ENCODE data around the gene CEP135.

DNA sequence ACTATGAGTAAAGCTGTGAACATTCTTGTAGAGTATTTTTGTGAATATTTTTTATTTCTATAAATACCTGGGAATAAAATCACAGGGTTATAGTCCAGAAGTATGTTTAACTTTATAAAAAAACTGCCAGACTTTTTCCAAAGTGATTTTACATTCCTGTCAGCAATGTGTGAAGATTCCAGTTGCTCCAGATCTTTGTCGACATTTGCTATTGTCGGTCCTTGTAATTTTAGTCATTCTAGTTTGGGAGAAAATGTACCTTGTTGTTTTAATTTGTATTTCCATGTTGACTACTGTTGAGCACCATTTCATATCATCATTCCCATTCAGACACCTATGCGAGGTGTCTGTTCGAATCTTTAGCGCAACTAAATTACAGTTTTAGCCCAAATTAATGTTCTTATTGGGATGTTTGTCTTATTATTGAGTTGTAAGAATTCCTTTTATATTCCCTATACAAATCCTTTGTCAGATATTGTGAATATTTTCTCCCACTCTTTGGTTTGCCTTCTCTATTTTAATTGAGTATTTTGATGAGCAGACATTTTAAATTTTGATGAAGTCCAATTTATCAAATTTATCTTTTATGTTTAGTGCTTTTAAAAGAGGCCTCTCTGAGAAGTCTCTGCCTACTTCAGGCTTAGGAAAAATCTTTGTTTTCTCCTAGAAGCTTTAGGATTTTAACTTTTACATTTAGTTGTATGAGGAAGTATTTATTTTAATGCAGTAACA, 2.6 kb downstream of the CEP135 start:
- no peak for TF ChIP-seq CTCF (IDR thresholded peaks at IDR 0.05 in 2 of 3, conservative IDR thresholded peaks at IDR 0.05 in 1 of 3; ENCODE audit: borderline replicate concordance in 1 of 3, insufficient read depth in 1 of 3, low read depth in 2 of 3, low read length in 2 of 3)
- no peak for TF ChIP-seq JUND (IDR thresholded peaks at IDR 0.05)
- TF ChIP-seq POLR2A (IDR thresholded peaks at IDR 0.05; ENCODE audit: borderline replicate concordance, extremely low read depth, insufficient read depth, insufficient read length), result no peak
- TF ChIP-seq, protein P1, sequence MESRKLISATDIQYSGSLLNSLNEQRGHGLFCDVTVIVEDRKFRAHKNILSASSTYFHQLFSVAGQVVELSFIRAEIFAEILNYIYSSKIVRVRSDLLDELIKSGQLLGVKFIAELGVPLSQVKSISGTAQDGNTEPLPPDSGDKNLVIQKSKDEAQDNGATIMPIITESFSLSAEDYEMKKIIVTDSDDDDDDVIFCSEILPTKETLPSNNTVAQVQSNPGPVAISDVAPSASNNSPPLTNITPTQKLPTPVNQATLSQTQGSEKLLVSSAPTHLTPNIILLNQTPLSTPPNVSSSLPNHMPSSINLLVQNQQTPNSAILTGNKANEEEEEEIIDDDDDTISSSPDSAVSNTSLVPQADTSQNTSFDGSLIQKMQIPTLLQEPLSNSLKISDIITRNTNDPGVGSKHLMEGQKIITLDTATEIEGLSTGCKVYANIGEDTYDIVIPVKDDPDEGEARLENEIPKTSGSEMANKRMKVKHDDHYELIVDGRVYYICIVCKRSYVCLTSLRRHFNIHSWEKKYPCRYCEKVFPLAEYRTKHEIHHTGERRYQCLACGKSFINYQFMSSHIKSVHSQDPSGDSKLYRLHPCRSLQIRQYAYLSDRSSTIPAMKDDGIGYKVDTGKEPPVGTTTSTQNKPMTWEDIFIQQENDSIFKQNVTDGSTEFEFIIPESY (IDR thresholded peaks at IDR 0.05; ENCODE audit: extremely low read depth, insufficient replicate concordance, low read length), result no peak
- TF ChIP-seq YY1 (IDR thresholded peaks at IDR 0.05; ENCODE audit: extremely low read depth, insufficient replicate concordance, low read depth, low read length), result no peak
- TF ChIP-seq EZH2 (IDR thresholded peaks at IDR 0.05), result no peak
- TF ChIP-seq POLR2AphosphoS5 (IDR thresholded peaks at IDR 0.05; ENCODE audit: low read depth, low read length), result no peak
- TF ChIP-seq, protein P2, sequence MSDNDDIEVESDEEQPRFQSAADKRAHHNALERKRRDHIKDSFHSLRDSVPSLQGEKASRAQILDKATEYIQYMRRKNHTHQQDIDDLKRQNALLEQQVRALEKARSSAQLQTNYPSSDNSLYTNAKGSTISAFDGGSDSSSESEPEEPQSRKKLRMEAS (IDR thresholded peaks at IDR 0.05), result no peak
- no peak for TF ChIP-seq EGR1 (IDR thresholded peaks at IDR 0.05; ENCODE audit: low read depth)
